ENCODE results near the gene TBC1D14.

Gene TBC1D14

GRCh38 chr4:7055111-7055989 is 145.7 kb downstream of the TBC1D14 start:
- DNase-seq = no peak

GRCh38 chr4:7055990-7056325 is 146.3 kb downstream of the TBC1D14 start:
- no peak for DNase-seq

- DNase-seq = no peak
These were observed 149.2 kb downstream of the TBC1D14 start for GRCh38 chr4:7058792-7059191.

GRCh38 chr4:7059662-7060061 is 150.0 kb downstream of the TBC1D14 start:
- DNase-seq = no peak

- no peak for DNase-seq
These were observed 150.9 kb downstream of the TBC1D14 start for GRCh38 chr4:7060346-7061150.

GRCh38 chr4:7061815-7062214 is 152.2 kb downstream of the TBC1D14 start:
- no peak for DNase-seq

- no peak for DNase-seq
These were observed 153.2 kb downstream of the TBC1D14 start for GRCh38 chr4:7062816-7063215.

- no peak for DNase-seq
These were observed 153.7 kb downstream of the TBC1D14 start for GRCh38 chr4:7063362-7063761.

- DNase-seq = no peak
These were observed 156.4 kb downstream of the TBC1D14 start for GRCh38 chr4:7066006-7066405.

GRCh38 chr4:7066493-7066892 is 156.9 kb downstream of the TBC1D14 start:
- no peak for DNase-seq

GRCh38 chr4:7067126-7067451 is 157.5 kb downstream of the TBC1D14 start:
- DNase-seq = no peak

GRCh38 chr4:7067452-7068278 is 158.0 kb downstream of the TBC1D14 start, which contains the start of gene GRPEL1:
Gene GRPEL1 (minus strand): TSS chr4:7068064. CDS start chr4:7068032, 32 bp downstream.
- DNase-seq = peak in 48 of 51 donors; percentile 81 to 100 (median 98)

- DNase-seq = peak in 3 of 51 donors; percentile 85 to 96 (median 90)
These were observed 158.7 kb downstream of the TBC1D14 start for GRCh38 chr4:7068279-7068842.

- DNase-seq = no peak
These were observed 159.3 kb downstream of the TBC1D14 start for GRCh38 chr4:7068883-7069282.

- peak in 47 of 51 donors; percentile 6 to 83 (median 57) for DNase-seq
These were observed 161.3 kb downstream of the TBC1D14 start for GRCh38 chr4:7070729-7071511.

- no peak for DNase-seq
These were observed 163.4 kb downstream of the TBC1D14 start for GRCh38 chr4:7073059-7073458.

GRCh38 chr4:7073526-7074390 is 164.1 kb downstream of the TBC1D14 start:
- peak in 10 of 51 donors; percentile 13 to 45 (median 28) for DNase-seq

- DNase-seq = no peak
These were observed 164.8 kb downstream of the TBC1D14 start for GRCh38 chr4:7074426-7074825.

- no peak for DNase-seq
These were observed 166.5 kb downstream of the TBC1D14 start for GRCh38 chr4:7075962-7076695.

Data from hypothalamus (tissue), 51 donors.